SHP77 treated with DMSO at 0.1 percent for 48 hours (cell line): Measurements from ENCODE around the gene RAPGEF4.
"Not testable (repeated sequence)": the region's sequence is repeated elsewhere in the genome, so short reads cannot be mapped to it uniquely, and the experiment has no call there.

Source experiments
- DNase-seq: peaks from one replicate; lab custom pipeline; 2025; lab: John Stamatoyannopoulos, UW

The RAPGEF4 gene

GRCh38 chr2:173037245-173038120, 301.8 kb downstream of the RAPGEF4 start:
- no peak for DNase-seq

- DNase-seq = not testable (repeated sequence)
These were observed 302.6 kb downstream of the RAPGEF4 start for GRCh38 chr2:173038257-173038656.

DNA sequence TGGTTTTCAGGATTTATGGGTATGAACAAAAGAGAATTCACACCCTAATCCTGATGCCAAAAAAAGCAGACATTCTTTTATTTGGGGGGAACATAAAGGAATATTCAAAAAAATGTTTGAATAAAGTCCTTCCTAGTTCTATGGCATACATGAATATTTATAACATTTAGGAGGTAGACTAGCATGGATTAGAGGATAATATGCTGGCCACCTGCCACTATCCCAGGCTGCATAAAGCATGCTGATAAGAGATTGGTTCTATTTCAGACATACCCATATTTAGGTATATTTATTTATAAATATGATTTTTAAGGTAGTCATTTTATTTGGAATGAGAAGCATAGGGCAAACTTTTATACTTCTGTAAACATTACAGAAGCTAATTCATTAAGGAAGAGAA, 305.1 kb downstream of the RAPGEF4 start:
- DNase-seq = no peak

- no peak for DNase-seq
These were observed 307.8 kb downstream of the RAPGEF4 start for GRCh38 chr2:173043476-173043875.

- DNase-seq = no peak
These were observed 308.4 kb downstream of the RAPGEF4 start for GRCh38 chr2:173043897-173044519.

DNA sequence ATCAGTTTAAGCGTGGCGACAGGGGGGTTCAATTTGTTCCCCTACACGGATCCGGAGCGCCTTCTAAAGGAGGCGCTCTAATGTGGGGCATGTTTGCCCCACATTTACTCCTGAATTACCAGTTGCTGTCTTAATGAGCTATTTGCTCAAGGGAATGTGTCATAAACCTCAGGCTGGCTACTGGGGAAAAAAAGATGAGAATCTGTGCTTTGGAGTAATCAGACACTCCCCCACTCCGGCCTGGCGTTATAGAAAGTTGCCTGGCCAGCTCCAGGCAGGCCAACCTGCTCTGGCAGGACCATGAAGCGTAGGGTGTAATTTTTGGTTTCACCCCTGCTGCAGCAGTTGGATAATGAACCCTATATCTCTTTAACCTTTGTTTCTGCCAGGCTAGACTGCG, 309.0 kb downstream of the RAPGEF4 start:
- DNase-seq = no peak

GRCh38 chr2:173045181-173045580, 309.5 kb downstream of the RAPGEF4 start:
- no peak for DNase-seq

DNA sequence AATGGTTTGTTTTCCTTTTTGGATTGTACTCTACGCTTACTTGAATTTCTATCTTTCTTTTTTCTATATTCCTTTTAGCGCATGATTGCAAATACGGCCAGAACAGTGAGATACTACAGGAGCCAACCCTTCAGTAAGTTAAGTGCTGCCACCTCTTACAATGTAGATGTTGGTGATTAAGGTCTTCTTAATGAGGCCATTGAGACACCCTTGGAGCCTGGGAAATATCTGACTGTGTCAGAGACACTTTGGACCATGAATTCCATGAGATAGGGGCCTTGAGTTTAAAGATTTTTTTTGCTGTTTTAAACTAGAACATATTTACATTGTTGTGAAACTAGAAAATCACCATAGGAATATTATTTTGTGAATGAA, 312.9 kb downstream of the RAPGEF4 start:
- DNase-seq = no peak

GRCh38 chr2:173048897-173049661, 313.4 kb downstream of the RAPGEF4 start:
- no peak for DNase-seq

- no peak for DNase-seq
These were observed 314.2 kb downstream of the RAPGEF4 start for GRCh38 chr2:173049831-173050230.

- no peak for DNase-seq
These were observed 315.0 kb downstream of the RAPGEF4 start for GRCh38 chr2:173050684-173051083.

DNA sequence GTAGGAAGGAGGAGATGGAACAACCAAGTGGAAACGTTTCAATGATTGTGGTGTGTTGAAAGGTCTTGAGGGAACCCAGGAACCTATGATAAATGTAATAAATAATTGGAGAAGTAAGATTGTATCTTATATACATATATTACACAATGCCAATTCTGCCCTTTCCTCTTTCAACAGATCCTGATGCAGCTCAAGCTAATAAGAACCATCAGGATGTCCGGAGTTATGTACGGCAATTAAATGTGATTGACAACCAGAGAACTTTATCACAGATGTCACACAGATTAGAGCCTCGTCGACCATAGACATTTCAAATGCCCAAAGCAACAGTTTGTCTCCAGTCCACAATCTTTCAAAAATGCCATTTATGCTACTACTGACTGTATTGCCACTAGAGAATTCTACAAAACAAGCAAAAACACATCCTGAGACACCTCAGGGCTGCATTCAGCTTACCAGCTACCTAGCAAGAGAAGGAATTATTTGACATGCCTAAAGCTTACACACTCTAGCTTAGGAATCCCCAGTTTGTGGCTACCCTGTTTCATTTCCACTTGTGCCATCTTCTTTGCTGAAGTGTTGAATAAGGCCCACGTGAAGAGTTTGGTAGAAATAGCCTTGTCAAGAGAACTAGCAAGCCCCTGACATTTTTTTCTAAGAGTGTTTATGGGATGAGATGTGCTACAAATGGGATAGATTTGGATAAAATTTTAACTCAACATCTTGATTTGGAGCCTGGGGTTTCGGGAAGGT, 316.0 kb downstream of the RAPGEF4 start:
- no peak for DNase-seq

- DNase-seq = no peak
These were observed 317.5 kb downstream of the RAPGEF4 start for GRCh38 chr2:173053043-173053699.

DNA sequence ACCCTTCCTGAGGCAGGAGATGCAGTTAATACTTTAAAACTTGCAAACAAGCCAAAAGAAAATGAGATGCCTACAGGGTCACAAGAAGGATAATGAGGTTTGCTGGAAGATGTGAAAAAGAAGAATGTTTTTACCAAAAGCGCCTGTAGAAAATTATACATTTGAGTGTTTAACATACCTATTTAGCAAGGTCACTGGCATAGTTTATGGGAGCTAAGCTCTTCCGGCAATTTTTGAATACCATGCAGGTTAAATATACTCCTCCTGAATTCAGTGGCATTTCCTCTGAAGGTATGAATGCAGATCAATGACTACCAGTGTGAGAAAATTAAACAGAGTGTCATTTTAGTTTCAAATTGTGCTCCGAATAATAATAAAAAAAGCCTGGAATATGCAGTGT, 318.8 kb downstream of the RAPGEF4 start:
- no peak for DNase-seq

GRCh38 chr2:173056705-173057364, 321.2 kb downstream of the RAPGEF4 start:
- DNase-seq = no peak

DNA sequence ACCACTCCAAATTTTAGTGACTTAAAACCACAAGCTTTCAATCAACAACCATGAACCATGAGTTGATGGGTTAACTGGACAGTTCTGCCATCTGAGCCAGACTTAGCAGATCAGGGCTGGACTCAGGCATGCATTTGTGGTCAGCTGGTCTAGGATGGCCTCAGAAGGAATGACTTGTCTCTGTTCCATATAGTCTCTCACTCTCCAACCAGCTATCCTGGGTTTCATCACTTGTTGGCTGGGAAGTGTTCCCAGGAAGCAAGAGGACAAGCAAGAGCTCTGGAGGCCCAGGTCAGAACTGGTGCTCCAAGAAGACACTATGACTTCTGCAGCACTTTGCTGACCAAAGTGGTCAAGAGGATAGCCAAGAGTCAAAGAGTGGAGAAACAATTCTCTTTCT, 322.5 kb downstream of the RAPGEF4 start:
- no peak for DNase-seq

DNA sequence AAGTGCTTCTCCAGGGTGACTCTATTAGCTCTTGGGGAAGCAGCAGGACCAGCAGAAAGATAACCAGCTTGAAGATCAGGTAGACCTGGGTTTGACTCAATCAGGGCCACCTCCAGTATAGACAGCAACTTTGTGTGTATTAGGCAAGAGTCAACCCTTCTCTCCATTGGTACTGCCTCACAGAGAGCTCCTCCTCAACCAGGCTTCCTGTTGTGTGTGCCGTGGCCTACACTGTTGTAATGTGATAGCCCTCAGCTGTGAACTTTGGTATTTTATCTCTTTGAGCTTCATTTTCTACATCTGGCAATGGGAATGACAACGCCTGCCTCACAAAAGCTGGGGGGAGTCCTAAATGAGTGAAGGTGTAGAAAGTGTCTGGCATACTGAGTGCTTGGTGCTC, 323.0 kb downstream of the RAPGEF4 start:
- DNase-seq = no peak

- no peak for DNase-seq
These were observed 323.6 kb downstream of the RAPGEF4 start for GRCh38 chr2:173059292-173059691.

DNA sequence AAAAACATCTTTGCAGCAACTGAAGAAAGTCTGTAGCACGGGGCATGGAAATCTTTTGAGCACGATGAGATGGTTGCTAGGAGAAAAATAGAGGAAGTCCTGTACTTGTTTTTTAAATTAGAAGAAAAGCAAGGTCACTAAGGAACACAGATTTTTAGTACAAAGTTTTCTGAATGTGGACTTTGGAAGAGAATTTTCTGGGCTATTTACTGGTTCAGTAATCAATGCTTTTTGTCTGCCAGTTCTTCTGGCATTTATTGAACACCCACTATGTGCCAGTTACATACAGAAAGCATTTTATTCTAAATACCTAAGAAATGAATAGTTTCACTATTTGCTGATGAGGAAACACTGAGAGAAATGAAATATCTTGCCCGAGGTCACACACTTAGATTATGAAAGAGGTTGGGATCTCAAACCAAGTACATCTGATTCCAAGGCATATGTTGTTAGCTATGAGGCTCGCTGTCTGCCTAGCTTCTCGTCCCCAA, 324.4 kb downstream of the RAPGEF4 start:
- no peak for DNase-seq

DNA sequence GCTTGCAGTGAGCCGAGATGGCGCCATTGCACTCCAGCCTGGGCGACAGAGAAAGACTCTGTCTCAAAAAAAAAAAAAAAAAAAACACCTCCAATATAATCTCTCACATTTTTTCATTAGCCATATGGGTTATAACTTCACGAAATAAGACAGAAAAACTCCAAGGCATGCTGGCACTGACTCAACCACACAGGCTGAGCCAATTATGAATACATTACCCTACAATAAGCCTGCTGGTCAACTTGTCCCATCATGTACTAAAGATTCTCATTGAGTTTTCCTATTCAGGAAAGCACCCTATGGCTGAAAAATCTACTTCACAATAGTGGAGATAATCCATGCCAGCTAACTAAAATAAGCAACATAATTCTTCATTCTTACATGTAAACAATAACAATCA, 327.2 kb downstream of the RAPGEF4 start:
- no peak for DNase-seq
